Placental epithelial cell (primary cell): ENCODE results near the gene HDGFL3. TPM values are rescaled to one million over a fixed set of nuclear protein-coding genes. Genes with fewer than 3 reads are reported as not detected.

Experiments used
- total RNA-seq: library from RNA; depleted of rRNA; stranded (reverse); fragments of >200 nt; gene quantifications from 2 replicates; pipeline ENCODE4 v1.2.3, GENCODE V29; 2012

HDGFL3 gene
- total RNA-seq = 17.3 and 21.0 TPM in 2 replicates

GRCh38 chr15:83207660-83208366 is at the start of gene HDGFL3:
TSS of gene HDGFL3 (minus strand) at chr15:83207823. CDS start at chr15:83207414, 409 bp downstream.

GRCh38 chr15:83106994-83107840 is 100.4 kb downstream of the HDGFL3 start, which contains the start of gene TM6SF1:
TSS of gene TM6SF1 (plus strand) at chr15:83107645. CDS start at chr15:83107681, 36 bp downstream.

Other genes with a start within 250 kb of the HDGFL3 start
- 48.2 and 49.1 TPM in 2 replicates for gene RAMAC, start 221.6 kb downstream of the HDGFL3 start, total RNA-seq
- gene C15orf40, start 196.2 kb downstream of the HDGFL3 start, total RNA-seq = 8.6 and 15.6 TPM in 2 replicates
- gene BTBD1, start 140.6 kb downstream of the HDGFL3 start, total RNA-seq = 56.9 and 81.9 TPM in 2 replicates
- gene TM6SF1, start 100.2 kb downstream of the HDGFL3 start, total RNA-seq = not detected in 2 replicates
- gene BNC1, start 76.8 kb upstream of the HDGFL3 start, total RNA-seq = not detected in 2 replicates
- gene SH3GL3, start 239.5 kb upstream of the HDGFL3 start, total RNA-seq = not detected in 2 replicates